Hepatocyte (in vitro differentiated cells): ENCODE measurements around the gene DNAH9. TPM values are rescaled to one million over a fixed set of nuclear protein-coding genes. Genes with fewer than 3 reads are reported as not detected.

Experiments
- DNase-seq: peaks from one replicate; pipeline ENCODE4 v3.0.0-alpha.2; 2016; ENCODE audit warnings: low spot score
- H2AFZ ChIP-seq: fragments of 200-600 bp; sonication (generic); 2 replicates; pipeline ENCODE4 v1.6.0; 2016; ENCODE audit warnings: antibody characterized with exemption, mild to moderate bottlenecking
- H3K27ac ChIP-seq: fragments of 200-600 bp; sonication (generic); 2 replicates; pipeline ENCODE4 v1.5.1; 2016; ENCODE audit warnings: mild to moderate bottlenecking
- H3K27me3 ChIP-seq: fragments of 200-600 bp; sonication (generic); 2 replicates; pipeline ENCODE4 v1.6.1; 2016
- H3K36me3 ChIP-seq: fragments of 200-600 bp; sonication (generic); replicated peaks from 2 replicates; pipeline ENCODE4 v1.5.1; 2016; ENCODE audit warnings: low read depth; ENCODE audit not compliant: insufficient read depth
- H3K4me1 ChIP-seq: fragments of 200-600 bp; sonication (generic); 2 replicates; pipeline ENCODE4 v1.5.1; 2016; ENCODE audit warnings: mild to moderate bottlenecking, moderate library complexity; ENCODE audit not compliant: insufficient read depth
- H3K4me2 ChIP-seq: fragments of 200-600 bp; sonication (generic); 2 replicates; pipeline ENCODE4 v1.6.0; 2016
- H3K4me3 ChIP-seq: fragments of 200-600 bp; sonication (generic); 2 replicates; pipeline ENCODE4 v1.5.1; 2016; ENCODE audit warnings: mild to moderate bottlenecking
- H3K79me2 ChIP-seq: fragments of 200-600 bp; sonication (generic); 2 replicates; pipeline ENCODE4 v1.6.0; 2017; ENCODE audit warnings: mild to moderate bottlenecking
- H3K9me2 ChIP-seq: fragments of 200-600 bp; sonication (generic); replicated peaks from 2 replicates; pipeline ENCODE4 v1.6.0; 2017; ENCODE audit warnings: mild to moderate bottlenecking; ENCODE audit not compliant: insufficient read depth
- H3K9me3 ChIP-seq: fragments of 200-600 bp; sonication (generic); 2 replicates; pipeline ENCODE4 v1.5.1; 2016; ENCODE audit warnings: low read depth, mild to moderate bottlenecking
- H4K20me1 ChIP-seq: fragments of 200-600 bp; sonication (generic); 2 replicates; pipeline ENCODE4 v1.6.0; 2016; ENCODE audit warnings: mild to moderate bottlenecking; ENCODE audit not compliant: insufficient read depth, poor library complexity, severe bottlenecking
- EZH2 ChIP-seq: fragments of 200-600 bp; sonication (generic); IDR thresholded peaks from 2 replicates; pipeline ENCODE4 v1.6.1; 2016; ENCODE audit warnings: antibody characterized with exemption, mild to moderate bottlenecking, borderline replicate concordance
- EZH2phosphoT487 ChIP-seq: fragments of 200-600 bp; sonication (generic); IDR thresholded peaks from one replicate; pipeline ENCODE4 v1.6.1; 2018; ENCODE audit warnings: antibody characterized with exemption, mild to moderate bottlenecking, low read depth, moderate library complexity; ENCODE audit not compliant: unreplicated experiment, severe bottlenecking
- WGBS: methylation state at CpG from one replicate; pipeline ENCODE4 v1.1.6; 2016; ENCODE audit warnings: low lambda C conversion rate; ENCODE audit errors: missing lambda C conversion rate; 5-methylcytosine and 5-hydroxymethylcytosine counted together
- polyA plus RNA-seq: library from polyadenylated mRNA; unstranded; fragments of >200 nt; fragmentation: Nextera tagmentation; extraction: Ambion mirVana; gene quantifications from 2 replicates; pipeline ENCODE4 v1.2.1, GENCODE V29; 2016
- total RNA-seq: library from RNA; depleted of rRNA; stranded (reverse); fragments of >200 nt; gene quantifications from 2 replicates; pipeline ENCODE4 v1.2.3, GENCODE V29; 2014
- TF ChIP-seq, protein P1 (sequence below): fragments of 200-600 bp; sonication (generic); IDR thresholded peaks from 2 replicates; pipeline ENCODE4 v1.5.1; 2016; ENCODE audit warnings: antibody characterized with exemption, mild to moderate bottlenecking; ENCODE audit not compliant: poor library complexity

Gene DNAH9
- total and polyA plus RNA-seq, 2 experiments from 2014 or later, result 1.2 to 2.7 TPM

DNA sequence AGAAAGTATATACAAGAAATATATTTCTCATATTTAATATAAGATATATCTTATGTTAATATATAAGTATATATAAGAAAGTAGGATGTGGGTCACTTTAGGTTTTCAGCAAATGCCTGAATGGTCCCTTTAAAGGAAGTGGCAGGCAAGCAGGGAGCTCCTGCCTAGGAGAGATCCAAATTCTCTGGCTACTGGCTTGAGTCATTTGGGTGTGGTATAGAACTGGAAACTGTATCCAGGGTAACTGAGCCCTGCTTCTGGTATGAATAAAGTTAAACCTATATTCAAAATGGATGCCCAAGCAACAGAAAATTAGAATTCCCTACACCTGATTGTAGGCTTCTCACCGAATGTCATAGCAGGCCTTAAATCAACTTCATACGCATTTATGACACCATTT is 254.6 kb downstream of the DNAH9 start:
- no peak for DNase-seq
- Histone ChIP-seq H3K79me2 (no peaks in the 10 kb centered on the region), H2AFZ (no peak overlapping the region), H3K4me2 (no peak overlapping the region), H3K27me3 (no peaks in the 10 kb centered on the region), H3K9me3 (no peaks in the 10 kb centered on the region), H3K27ac (no peak overlapping the region), H3K4me1 (peaks cover 4% of the 10 kb centered on the region), H3K9me2 (no peaks in the 10 kb centered on the region), H3K4me3 (no peak overlapping the region), H4K20me1 (no peaks in the 10 kb centered on the region), H3K36me3 (no peaks in the 10 kb centered on the region)
- WGBS, result 90% methylated on average over 2 of the region's 2 CpGs
- TF ChIP-seq, protein P1, sequence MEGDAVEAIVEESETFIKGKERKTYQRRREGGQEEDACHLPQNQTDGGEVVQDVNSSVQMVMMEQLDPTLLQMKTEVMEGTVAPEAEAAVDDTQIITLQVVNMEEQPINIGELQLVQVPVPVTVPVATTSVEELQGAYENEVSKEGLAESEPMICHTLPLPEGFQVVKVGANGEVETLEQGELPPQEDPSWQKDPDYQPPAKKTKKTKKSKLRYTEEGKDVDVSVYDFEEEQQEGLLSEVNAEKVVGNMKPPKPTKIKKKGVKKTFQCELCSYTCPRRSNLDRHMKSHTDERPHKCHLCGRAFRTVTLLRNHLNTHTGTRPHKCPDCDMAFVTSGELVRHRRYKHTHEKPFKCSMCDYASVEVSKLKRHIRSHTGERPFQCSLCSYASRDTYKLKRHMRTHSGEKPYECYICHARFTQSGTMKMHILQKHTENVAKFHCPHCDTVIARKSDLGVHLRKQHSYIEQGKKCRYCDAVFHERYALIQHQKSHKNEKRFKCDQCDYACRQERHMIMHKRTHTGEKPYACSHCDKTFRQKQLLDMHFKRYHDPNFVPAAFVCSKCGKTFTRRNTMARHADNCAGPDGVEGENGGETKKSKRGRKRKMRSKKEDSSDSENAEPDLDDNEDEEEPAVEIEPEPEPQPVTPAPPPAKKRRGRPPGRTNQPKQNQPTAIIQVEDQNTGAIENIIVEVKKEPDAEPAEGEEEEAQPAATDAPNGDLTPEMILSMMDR, result no peak
- TF ChIP-seq EZH2 (no peak), EZH2phosphoT487 (no peak)

DNA sequence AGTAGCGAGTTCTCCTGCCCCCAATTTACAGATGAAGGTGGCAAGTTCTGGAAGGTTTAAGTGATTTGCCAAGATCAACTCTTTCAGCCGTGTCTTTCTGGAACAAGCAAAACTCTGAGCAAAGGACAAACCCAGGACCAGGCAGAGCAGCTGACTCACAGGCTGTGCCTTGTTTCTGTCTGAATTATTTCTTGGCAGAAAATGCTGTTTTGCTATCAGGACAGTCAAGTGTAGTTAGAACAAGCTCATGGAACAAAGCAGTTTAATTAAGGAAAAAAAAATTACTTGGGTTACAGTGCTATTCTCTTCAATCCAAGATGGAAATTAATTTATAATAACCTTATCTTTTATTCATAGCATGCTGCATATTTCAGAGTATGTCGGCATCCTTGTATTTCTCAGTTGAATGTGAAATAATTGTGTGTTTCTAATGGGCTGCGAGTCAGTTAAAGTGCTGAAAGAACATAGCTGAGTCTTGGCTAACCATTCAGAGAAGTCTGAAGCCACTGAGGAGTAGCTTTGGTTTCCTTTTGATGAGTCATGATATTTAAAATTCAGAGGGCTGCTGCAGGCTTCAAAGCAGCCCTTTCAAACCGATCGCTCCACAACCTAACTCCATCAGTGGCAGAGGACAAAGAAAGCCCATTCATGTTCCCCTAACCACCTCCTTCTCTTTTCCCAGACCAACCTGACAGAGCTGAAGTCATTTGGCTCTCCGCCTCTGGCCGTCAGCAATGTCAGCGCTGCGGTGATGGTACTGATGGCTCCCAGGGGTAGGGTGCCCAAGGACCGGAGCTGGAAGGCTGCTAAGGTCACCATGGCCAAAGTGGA is 255.3 kb downstream of the DNAH9 start:
- peaks cover 4% of the 10 kb centered on the region for H3K4me1 ChIP-seq
- H3K9me2 ChIP-seq, result no peaks in the 10 kb centered on the region
- no peaks in the 10 kb centered on the region for H3K27me3 ChIP-seq
- H2AFZ ChIP-seq, result no peak overlapping the region
- TF ChIP-seq, protein P1, result no peak
- TF ChIP-seq EZH2phosphoT487, result no peak
- TF ChIP-seq EZH2, result no peak
- no peaks in the 10 kb centered on the region for H4K20me1 ChIP-seq
- no peaks in the 10 kb centered on the region for H3K36me3 ChIP-seq
- WGBS, result 81% methylated on average over 11 of the region's 11 CpGs
- H3K27ac ChIP-seq, result peak overlapping the region; percentile 27
- no peak overlapping the region for H3K4me2 ChIP-seq
- no peak overlapping the region for H3K4me3 ChIP-seq
- DNase-seq, result no peak
- H3K79me2 ChIP-seq, result no peaks in the 10 kb centered on the region
- H3K9me3 ChIP-seq, result no peaks in the 10 kb centered on the region

DNA sequence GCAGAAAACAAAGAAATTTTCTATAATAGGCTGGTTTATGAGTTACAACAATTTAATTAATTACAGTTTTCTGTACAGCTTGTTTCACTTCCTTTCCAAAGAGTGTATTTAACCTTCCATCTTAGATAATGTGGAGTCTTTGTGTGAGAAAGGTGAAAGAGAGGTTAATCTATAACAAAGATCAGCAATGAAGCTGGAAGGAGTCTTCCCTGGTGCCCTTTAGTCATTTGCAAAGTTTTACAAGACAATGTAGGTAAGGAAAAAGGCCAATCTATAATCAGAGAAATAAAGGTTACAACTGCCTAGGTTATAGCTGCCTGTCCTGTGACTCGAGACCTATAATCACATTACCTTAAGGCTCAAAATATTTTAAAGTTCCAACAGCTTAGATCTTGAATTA is 257.0 kb downstream of the DNAH9 start:
- peaks cover 4% of the 10 kb centered on the region for H3K4me1 ChIP-seq
- H3K4me3 ChIP-seq, result no peak overlapping the region
- no peak overlapping the region for H3K4me2 ChIP-seq
- no peaks in the 10 kb centered on the region for H3K27me3 ChIP-seq
- TF ChIP-seq, protein P1, result no peak
- TF ChIP-seq EZH2 (no peak), EZH2phosphoT487 (no peak)
- H4K20me1 ChIP-seq, result no peaks in the 10 kb centered on the region
- 66% methylated on average over 1 of the region's 1 CpG for WGBS
- peak overlapping the region; percentile 8 for H3K27ac ChIP-seq
- no peaks in the 10 kb centered on the region for H3K36me3 ChIP-seq
- no peak for DNase-seq
- no peaks in the 10 kb centered on the region for H3K9me2 ChIP-seq
- no peak overlapping the region for H2AFZ ChIP-seq
- no peaks in the 10 kb centered on the region for H3K79me2 ChIP-seq
- no peaks in the 10 kb centered on the region for H3K9me3 ChIP-seq
